NCI-H526 (cell line): Measurements from ENCODE around the gene NDUFV2.
"Not testable (repeated sequence)": the region's sequence is repeated elsewhere in the genome, so short reads cannot be mapped to it uniquely, and the experiment has no call there.

Experiments used
- DNase-seq, 2 experiments: peaks; one replicate each; lab custom pipeline; 2025; lab: John Stamatoyannopoulos, UW

The NDUFV2 gene

GRCh38 chr18:9090578-9090977 lies 11.9 kb upstream of the NDUFV2 start:
- DNase-seq: no peak

- no peak for DNase-seq
Observed at GRCh38 chr18:9091066-9091476, 11.4 kb upstream of the NDUFV2 start.

GRCh38 chr18:9092665-9093064 lies 9.8 kb upstream of the NDUFV2 start:
- peak in 1 of 2 experiments; percentile 38 for DNase-seq

GRCh38 chr18:9093109-9093508 lies 9.4 kb upstream of the NDUFV2 start:
- not testable (repeated sequence) for DNase-seq

- no peak for DNase-seq
Observed at GRCh38 chr18:9094307-9095226, 7.9 kb upstream of the NDUFV2 start.

- peak; percentile 81 to 88 for DNase-seq
Observed at GRCh38 chr18:9095297-9096006, 7.0 kb upstream of the NDUFV2 start.

- no peak for DNase-seq
Observed at GRCh38 chr18:9096007-9096371, 6.5 kb upstream of the NDUFV2 start.

- DNase-seq: no peak
Observed at GRCh38 chr18:9096685-9097084, 5.8 kb upstream of the NDUFV2 start.

GRCh38 chr18:9097349-9097748 lies 5.2 kb upstream of the NDUFV2 start:
- DNase-seq: no peak

- no peak for DNase-seq
Observed at GRCh38 chr18:9100796-9101195, 1.7 kb upstream of the NDUFV2 start.

GRCh38 chr18:9101730-9102507 lies 580 bp upstream of the NDUFV2 start:
- no peak for DNase-seq

- no peak for DNase-seq
Observed at GRCh38 chr18:9103376-9103873, 926 bp downstream of the NDUFV2 start.

- no peak for DNase-seq
Observed at GRCh38 chr18:9104244-9104901, 1.9 kb downstream of the NDUFV2 start.

GRCh38 chr18:9105420-9105819 lies 2.9 kb downstream of the NDUFV2 start:
- DNase-seq: peak in 1 of 2 experiments; percentile 31

- DNase-seq: no peak
Observed at GRCh38 chr18:9106094-9106493, 3.6 kb downstream of the NDUFV2 start.

- DNase-seq: no peak
Observed at GRCh38 chr18:9106800-9107584, 4.5 kb downstream of the NDUFV2 start.

GRCh38 chr18:9108911-9109310 lies 6.4 kb downstream of the NDUFV2 start:
- no peak for DNase-seq

- no peak for DNase-seq
Observed at GRCh38 chr18:9109523-9109922, 7.0 kb downstream of the NDUFV2 start.

- DNase-seq: no peak
Observed at GRCh38 chr18:9113468-9114149, 11.1 kb downstream of the NDUFV2 start.

GRCh38 chr18:9115984-9116383 lies 13.5 kb downstream of the NDUFV2 start:
- DNase-seq: no peak
